Endothelial cell of umbilical vein (primary cell): ENCODE data around the gene GBE1. TPM values are rescaled to one million over a fixed set of nuclear protein-coding genes. Genes with fewer than 3 reads are reported as not detected.

Experiments
- BruUV-seq: library from RNA; stranded (reverse); fragments of 400-500 nt; replicated peaks from 2 replicates; lab custom pipeline; 2021; lab: Mats Ljungman, UMichigan
- CTCF ChIA-PET: fragments of 300-600, 350-600 bp; sonication (Branson Sonifier 250); formaldehyde crosslinking; loops from one replicate; lab custom pipeline; 2021; ENCODE audit warnings: antibody characterized with exemption, inconsistent platforms; lab: Charles Lee
- POLR2A ChIA-PET: fragments of 300-600, 350-600 bp; sonication (Branson Sonifier 250); formaldehyde crosslinking; loops from one replicate; lab custom pipeline; 2021; ENCODE audit warnings: antibody characterized with exemption, inconsistent platforms; lab: Charles Lee
- DNase-seq: peaks from one replicate; pipeline ENCODE4 v3.0.0-alpha.2; 2011; ENCODE audit warnings: low read depth, low spot score
- FAIRE-seq: peaks from 2 replicates; lab custom pipeline; 2011; peaks lifted over from hg19 to GRCh38; lab: Jason Lieb, UNC
- H2AFZ ChIP-seq: 2 replicates; pipeline ENCODE4 v1.6.0; 2012; ENCODE audit warnings: low read depth, low read length, control low read depth, inconsistent platforms
- H3K27ac ChIP-seq: 2 replicates; pipeline ENCODE4 v1.5.1; 2011; ENCODE audit warnings: low read depth, mild to moderate bottlenecking, control low read depth, low read length, moderate library complexity; ENCODE audit not compliant: insufficient read depth
- H3K27me3 ChIP-seq, 2 experiments: 2 replicates each; pipeline versions ENCODE4 v1.6.0 to v1.6.1; 2011; ENCODE audit warnings: low read length in 2 of 2, mixed read lengths in 1 of 2; ENCODE audit not compliant: control insufficient read depth in 2 of 2, insufficient read depth in 2 of 2
- H3K36me3 ChIP-seq, 2 experiments: 2 replicates in 1 of 2; 3 replicates in 1 of 2; pipeline ENCODE4 v1.5.1; 2011; ENCODE audit warnings: low read length in 2 of 2, mild to moderate bottlenecking in 1 of 2, moderate library complexity in 1 of 2; ENCODE audit not compliant: control insufficient read depth in 2 of 2, insufficient read depth in 2 of 2; ENCODE audit errors: extremely low read depth in 1 of 2
- H3K4me1 ChIP-seq: 3 replicates; pipeline ENCODE4 v1.5.1; 2011; ENCODE audit warnings: mild to moderate bottlenecking, low read length; ENCODE audit not compliant: control insufficient read depth, insufficient read depth; ENCODE audit errors: extremely low read depth
- H3K4me2 ChIP-seq: 2 replicates; pipeline ENCODE4 v1.6.1; 2011; ENCODE audit warnings: low read length, control low read depth, mixed read lengths; ENCODE audit not compliant: insufficient read depth
- H3K4me3 ChIP-seq, 3 experiments: fragments of 200-600 bp in 1 of 3; sonication (generic), shearing (Covaris generic) in 1 of 3; replicated peaks in 1 of 3; 2 replicates each; pipeline ENCODE4 v1.5.1; 2011 to 2016; ENCODE audit warnings: control low read depth in 3 of 3, low read length in 3 of 3, mild to moderate bottlenecking in 2 of 3, inconsistent platforms in 1 of 3, low read depth in 1 of 3, moderate library complexity in 1 of 3; ENCODE audit not compliant: insufficient read depth in 1 of 3
- H3K79me2 ChIP-seq: 2 replicates; pipeline ENCODE4 v1.6.0; 2012; ENCODE audit warnings: low read length, inconsistent platforms; ENCODE audit not compliant: control insufficient read depth, insufficient read depth
- H3K9ac ChIP-seq: replicated peaks from 2 replicates; pipeline ENCODE3; 2011; ENCODE audit warnings: low read length, control low read depth; ENCODE audit not compliant: insufficient read depth; ENCODE audit errors: extremely low read depth
- H3K9me1 ChIP-seq: replicated peaks from 3 replicates; pipeline ENCODE4 v1.6.0; 2011; ENCODE audit warnings: mild to moderate bottlenecking, low read length; ENCODE audit not compliant: control insufficient read depth, insufficient read depth; ENCODE audit errors: extremely low read depth
- H3K9me3 ChIP-seq: replicated peaks from 2 replicates; pipeline ENCODE4 v1.5.1; 2012; ENCODE audit warnings: low read length, inconsistent platforms; ENCODE audit not compliant: control insufficient read depth, insufficient read depth
- H4K20me1 ChIP-seq: replicated peaks from 2 replicates; pipeline ENCODE3; 2011; ENCODE audit warnings: mild to moderate bottlenecking, low read length; ENCODE audit not compliant: control insufficient read depth, insufficient read depth; ENCODE audit errors: extremely low read depth
- CTCF ChIP-seq, 2 donors: IDR thresholded peaks; 1 replicate in 1 of 2; 2 replicates in 1 of 2; pipeline ENCODE4 v1.5.1; 2011; ENCODE audit warnings: low read length in 2 of 2, mild to moderate bottlenecking in 2 of 2, moderate library complexity in 2 of 2, control low read depth in 1 of 2, inconsistent platforms in 1 of 2, low read depth in 1 of 2; ENCODE audit not compliant: insufficient read depth in 1 of 2; ENCODE audit errors: extremely low read depth in 1 of 2
- EZH2 ChIP-seq: IDR thresholded peaks from 2 replicates; pipeline ENCODE4 v1.6.1; 2012; ENCODE audit warnings: borderline replicate concordance, low read depth, mild to moderate bottlenecking, moderate library complexity, low read length, inconsistent platforms; ENCODE audit not compliant: severe bottlenecking
- FOS ChIP-seq: IDR thresholded peaks from 2 replicates; pipeline ENCODE4 v1.6.1; 2011; ENCODE audit warnings: mild to moderate bottlenecking, low read length, moderate library complexity, borderline replicate concordance; ENCODE audit not compliant: insufficient read depth
- GATA2 ChIP-seq: IDR thresholded peaks from 2 replicates; pipeline ENCODE4 v1.7.0; 2011; ENCODE audit warnings: low read depth, mild to moderate bottlenecking, moderate library complexity, mixed read lengths, low read length; ENCODE audit not compliant: insufficient read length, insufficient read depth
- JUN ChIP-seq: IDR thresholded peaks from 2 replicates; pipeline ENCODE4 v1.6.1; 2011; ENCODE audit warnings: borderline replicate concordance, low read depth; ENCODE audit not compliant: insufficient read length, insufficient read depth
- MYC ChIP-seq: IDR thresholded peaks from one replicate; pipeline ENCODE4 v1.6.1; 2011; ENCODE audit warnings: mild to moderate bottlenecking, low read depth, low read length
- POLR2A ChIP-seq: IDR thresholded peaks from 2 replicates; pipeline ENCODE4 v1.6.1; 2012; ENCODE audit warnings: low read depth, mild to moderate bottlenecking, control low read depth, low read length
- POLR2AphosphoS5 ChIP-seq: IDR thresholded peaks from 2 replicates; pipeline ENCODE4 v1.6.1; 2012; ENCODE audit warnings: low read depth, mild to moderate bottlenecking, control low read depth, low read length, moderate library complexity; ENCODE audit not compliant: insufficient read depth
- dilution Hi-C: fragments of 300-500 bp; cut with MboI; formaldehyde crosslinking; loops from one replicate; pipeline ENCODE4 v1.15.0; 2019; ENCODE audit warnings: low sequenced_read_pairs; ENCODE audit not compliant: extremely low pct_ligation_motif_present
- intact Hi-C: fragments of 100-400 bp; cut with micrococcal nuclease; formaldehyde crosslinking; loops from one replicate; pipeline ENCODE4 v1.10.0; 2022
- polyA plus RNA-seq, 4 experiments: library from polyadenylated mRNA; depleted of rRNA in 3 of 4; stranded (reverse) in 3 of 4; unstranded in 1 of 4; fragments of >200 nt; gene quantifications; 2 replicates each; pipeline versions ENCODE4 v1.2.1 to v1.2.3, GENCODE V29; 2011 to 2012; ENCODE audit warnings: missing spikeins in 1 of 4
- total RNA-seq: library from RNA; stranded (reverse); gene quantifications from 2 replicates; pipeline ENCODE4 v1.2.3, GENCODE V29; 2021
- TF ChIP-seq, protein P1 (sequence below): IDR thresholded peaks from 2 replicates; pipeline ENCODE4 v1.6.1; 2011; ENCODE audit not compliant: insufficient read depth, insufficient read length

GBE1 gene
- total and polyA plus RNA-seq, 2 donors (not counting 3 experiments of a cell fraction or from before 2014, with no cell fraction given): 35.9 to 110 TPM

GRCh38 chr3:81518945-81519344 lies 242.5 kb downstream of the GBE1 start:
- Histone ChIP-seq H3K36me3 (no peaks in the 10 kb centered on the region), H3K9me1 (no peaks in the 10 kb centered on the region), H3K79me2 (no peaks in the 10 kb centered on the region), H4K20me1 (no peaks in the 10 kb centered on the region), H3K27ac (no peak overlapping the region), H3K4me1 (no peaks in the 10 kb centered on the region), H3K4me3 (no peak overlapping the region), H3K9ac (no peak overlapping the region), H3K4me2 (no peak overlapping the region), H3K27me3 (no peaks in the 10 kb centered on the region), H3K9me3 (no peaks in the 10 kb centered on the region), H2AFZ (no peak overlapping the region)
- intact Hi-C loops (no loop called here), dilution Hi-C loops (no loop called here)
- ChIA-PET POLR2A (no interaction called here), CTCF (interaction anchor here (2.4 kb wide), 1 partner anchor 28 kb away, joined by 8 read pairs; no protein-coding TSS in a partner anchor)
- no peak for FAIRE-seq
- no peak for DNase-seq
- no TSS peak for BruUV-seq
- TF ChIP-seq FOS (no peak), GATA2 (no peak), POLR2A (no peak), POLR2AphosphoS5 (no peak), MYC (no peak), EZH2 (no peak), CTCF (IDR thresholded peaks at IDR 0.05; ENCODE audit: extremely low read depth in 1 of 2, insufficient read depth in 1 of 2, low read depth in 1 of 2, low read length in 2 of 2) (no peak), JUN (no peak)
- TF ChIP-seq, protein P1, sequence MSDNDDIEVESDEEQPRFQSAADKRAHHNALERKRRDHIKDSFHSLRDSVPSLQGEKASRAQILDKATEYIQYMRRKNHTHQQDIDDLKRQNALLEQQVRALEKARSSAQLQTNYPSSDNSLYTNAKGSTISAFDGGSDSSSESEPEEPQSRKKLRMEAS: no peak
